H1 (cell line): ENCODE measurements around the gene EBF3. TPM values are rescaled to one million over a fixed set of nuclear protein-coding genes. Genes with fewer than 3 reads are reported as not detected.

Experiments
- CHD7 ChIP-seq: fragments of 300-600 bp; sonication (generic); IDR thresholded peaks from 2 replicates; pipeline ENCODE4 v1.7.1; 2012; ENCODE audit warnings: low read length, moderate library complexity, mild to moderate bottlenecking, inconsistent platforms; ENCODE audit not compliant: insufficient replicate concordance
- E2F6 ChIP-seq: IDR thresholded peaks from 2 replicates; pipeline ENCODE4 v1.6.1; 2012; ENCODE audit warnings: inconsistent platforms
- polyA plus RNA-seq, 7 experiments: library from polyadenylated mRNA; depleted of rRNA in 3 of 7; stranded (reverse) in 5 of 7; unstranded in 2 of 7; fragments of >200 nt in 5 of 7; fragments of 200-250 nt in 2 of 7; gene quantifications; 1 replicate in 5 of 7; 2 replicates in 1 of 7; 4 replicates in 1 of 7; pipeline versions ENCODE4 v1.2.1 to v1.2.3, GENCODE V29; 2011 to 2013; ENCODE audit warnings: missing spikeins in 2 of 7, mixed read lengths in 2 of 7
- total RNA-seq: library from RNA; stranded (reverse); fragmentation: NEBNext Ultra II Directional; extraction: Animal tissue kit (Norgen Biotek cat#: 25700); gene quantifications from 2 replicates; pipeline ENCODE4 v1.2.1, GENCODE V29; 2021

Gene EBF3
- total and polyA plus RNA-seq, 2 of the 8 experiments (the other 6 are each of a cell fraction or from before 2014, with no cell fraction given), result 0.08 to 0.26 TPM

GRCh38 chr10:129898706-129899268 lies 65.3 kb downstream of the EBF3 start (continued):
- TF ChIP-seq CHD7, result no peak
- TF ChIP-seq E2F6, result no peak
